ENCODE results near the gene CA11.
"Not testable (repeated sequence)": the region's sequence is repeated elsewhere in the genome, so short reads cannot be mapped to it uniquely, and the experiment has no call there.

The CA11 gene

DNA sequence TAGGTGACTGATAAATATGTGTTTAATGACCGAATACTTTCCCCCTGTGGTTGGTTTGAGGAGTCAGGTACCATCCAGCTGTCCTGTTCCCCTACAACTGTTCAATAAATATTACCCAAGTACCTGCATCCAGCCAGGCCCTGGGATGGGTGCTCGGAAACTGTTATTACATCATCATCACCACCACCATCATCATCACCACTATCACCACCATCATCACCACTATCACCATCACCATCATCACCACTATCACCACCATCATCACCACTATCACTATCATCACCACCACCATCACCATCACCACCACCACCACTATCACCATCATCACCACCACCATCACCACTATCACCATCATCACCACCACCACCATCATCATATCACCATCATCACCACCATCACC lies 22.8 kb upstream of the CA11 start:
- DNase-seq: no peak

DNA sequence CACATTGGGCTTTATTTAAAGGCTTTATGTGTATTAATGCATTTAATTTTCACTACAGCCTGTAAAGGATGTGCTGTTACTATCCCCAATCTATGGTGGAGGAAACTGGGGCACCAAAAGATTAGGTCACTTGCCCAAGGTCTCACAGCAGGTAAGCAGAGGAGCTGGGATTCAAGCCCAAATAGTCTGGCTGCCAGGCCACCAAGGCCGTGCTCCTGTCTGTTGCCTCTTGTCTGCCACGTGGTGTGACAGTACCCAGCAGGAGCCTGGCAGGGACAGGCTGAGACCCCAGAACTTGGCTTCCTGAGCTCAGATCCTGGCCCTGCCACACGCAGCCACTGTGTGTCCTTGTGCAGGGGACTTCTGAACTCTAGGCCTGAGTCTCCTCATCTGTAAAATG lies 22.3 kb upstream of the CA11 start:
- no peak for DNase-seq

DNA sequence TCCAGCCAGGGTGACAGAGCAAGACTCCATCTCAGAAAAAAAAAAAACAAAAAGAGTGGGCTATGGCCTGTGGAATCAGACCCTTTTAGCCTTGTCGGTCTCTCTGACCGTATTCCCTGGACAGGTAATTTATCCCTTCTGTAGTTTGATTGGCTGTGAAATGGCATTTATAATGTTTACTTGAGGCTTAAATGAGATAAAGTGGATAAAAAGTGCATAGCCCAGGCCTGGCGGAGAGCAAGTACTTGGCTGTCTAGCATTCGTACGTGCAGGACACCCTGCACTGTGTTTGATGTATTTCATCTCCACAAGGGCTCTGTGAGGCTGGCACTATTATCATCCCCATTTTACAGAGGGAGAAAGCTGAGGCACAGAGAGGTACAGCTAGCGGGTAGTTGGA lies 19.8 kb upstream of the CA11 start:
- DNase-seq: no peak

DNA sequence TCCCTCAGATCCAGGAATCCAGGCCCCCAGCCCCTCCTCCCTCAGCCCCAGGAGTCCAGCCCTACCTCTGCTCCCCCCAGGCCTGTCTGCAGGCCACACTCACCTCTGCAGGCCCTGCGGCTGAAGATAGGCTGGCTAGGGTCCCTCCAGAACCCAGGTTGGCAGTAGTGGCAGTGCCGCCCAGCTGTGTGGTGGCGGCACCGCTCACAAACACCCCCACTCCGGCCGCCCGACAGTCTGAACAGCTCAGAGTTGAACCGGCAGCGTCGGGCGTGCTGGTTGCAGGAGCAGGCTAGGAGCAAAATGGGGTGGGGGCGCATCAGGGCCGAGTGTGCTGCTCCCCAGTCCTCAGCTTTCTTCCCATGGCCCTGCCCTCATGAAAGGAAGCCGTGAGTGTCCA lies 18.5 kb upstream of the CA11 start:
- no peak for DNase-seq

DNA sequence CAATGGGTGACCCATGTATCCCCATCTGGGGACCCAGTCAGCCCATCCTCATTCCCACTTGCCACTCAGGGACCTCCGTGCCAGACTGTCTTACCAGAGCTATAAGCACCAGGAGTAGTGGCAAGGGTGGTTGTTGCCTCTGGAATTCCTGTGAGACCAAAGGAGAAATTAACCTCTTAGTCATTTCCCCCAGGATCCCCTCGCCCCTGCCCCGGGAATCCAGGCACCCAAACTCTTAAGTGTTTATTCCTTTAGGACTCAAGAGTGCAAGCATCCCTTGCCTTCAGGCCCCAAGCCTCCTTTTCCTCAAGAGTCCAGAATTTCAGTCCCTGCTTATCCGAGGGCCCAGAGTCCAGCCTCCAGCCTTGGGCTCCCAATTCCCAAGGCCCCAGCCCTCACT lies 17.7 kb upstream of the CA11 start:
- DNase-seq: no peak

DNA sequence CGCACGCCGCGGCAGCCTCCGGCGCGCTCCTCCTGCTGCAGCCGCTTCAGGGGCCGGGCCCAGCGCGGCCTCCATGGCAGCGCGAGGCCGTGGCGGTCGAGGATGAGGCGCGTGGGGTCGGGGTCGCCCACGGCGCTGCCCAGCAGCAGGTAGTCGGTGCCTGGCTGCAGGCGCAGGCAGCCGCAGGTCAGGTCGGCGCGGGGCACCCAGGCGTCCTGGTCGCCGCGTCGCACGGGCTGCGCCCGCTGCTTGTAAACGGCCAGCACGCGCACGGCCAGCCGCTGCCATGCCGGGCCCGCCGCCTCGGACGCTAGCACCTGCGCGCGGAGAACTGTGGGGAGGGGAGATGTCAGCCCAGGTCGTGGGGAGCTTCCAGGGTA lies 15.7 kb upstream of the CA11 start:
- DNase-seq: no peak

- peak; percentile 72 for DNase-seq
These were observed 15.1 kb upstream of the CA11 start for GRCh38 chr19:48660852-48661710.

DNA sequence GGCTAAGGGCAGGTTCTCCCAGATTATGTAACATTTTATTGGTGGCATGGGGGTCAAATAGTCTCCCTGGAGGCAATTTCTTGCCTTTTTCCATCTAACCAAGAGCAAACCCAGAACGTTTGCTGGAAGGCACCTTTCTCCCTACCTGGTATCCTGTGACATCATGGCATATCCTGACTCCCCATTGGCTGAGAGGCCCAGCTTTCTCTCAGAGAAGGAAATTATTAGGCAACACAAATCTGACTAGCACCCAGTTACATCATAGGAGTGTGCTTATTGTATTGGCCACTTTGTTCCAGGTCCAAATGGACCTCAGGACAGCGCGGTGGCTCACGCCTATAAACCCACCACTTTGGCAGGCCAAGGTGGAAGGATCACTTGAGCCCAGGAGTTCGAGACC lies 13.8 kb upstream of the CA11 start:
- DNase-seq: no peak

DNA sequence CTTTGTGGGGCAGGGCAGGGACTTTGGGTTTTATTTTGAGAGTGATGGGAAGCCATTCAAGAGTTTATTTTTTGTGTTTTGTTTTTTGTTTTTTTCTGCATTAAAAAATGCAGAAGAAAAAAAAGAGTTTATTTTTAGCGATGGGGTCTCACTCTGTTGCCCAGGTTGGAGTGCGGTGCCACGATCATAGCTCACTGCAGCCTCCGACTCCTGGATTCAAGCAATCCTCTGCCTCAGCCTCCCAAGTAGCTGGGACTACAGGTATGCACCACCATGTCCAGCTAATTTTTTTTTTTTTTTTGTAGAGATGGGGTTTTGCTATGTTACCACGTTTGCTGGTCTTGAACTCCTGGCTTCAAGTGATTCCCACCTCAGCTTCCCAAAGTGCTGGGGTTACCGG lies 12.5 kb upstream of the CA11 start:
- no peak for DNase-seq

DNA sequence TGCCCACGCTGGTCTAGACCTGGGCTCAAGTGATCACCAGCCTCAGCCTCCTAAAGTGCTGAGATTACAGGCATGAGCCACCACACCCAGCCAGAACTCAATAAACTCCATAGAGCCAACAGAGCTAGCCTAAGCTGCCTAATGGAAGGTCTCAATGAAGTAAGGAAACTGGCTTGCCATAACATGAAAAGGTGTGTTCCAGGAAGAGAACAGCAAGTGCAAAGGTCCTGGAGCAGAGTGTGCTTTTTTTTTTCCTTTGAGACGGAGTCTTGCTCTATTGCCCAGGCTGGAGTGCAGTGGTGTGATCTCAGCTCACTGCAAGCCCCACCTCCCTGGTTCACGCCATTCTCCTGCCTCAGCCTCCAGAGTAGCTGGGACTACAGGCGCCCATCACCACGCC lies 11.8 kb upstream of the CA11 start:
- DNase-seq: not testable (repeated sequence)

DNA sequence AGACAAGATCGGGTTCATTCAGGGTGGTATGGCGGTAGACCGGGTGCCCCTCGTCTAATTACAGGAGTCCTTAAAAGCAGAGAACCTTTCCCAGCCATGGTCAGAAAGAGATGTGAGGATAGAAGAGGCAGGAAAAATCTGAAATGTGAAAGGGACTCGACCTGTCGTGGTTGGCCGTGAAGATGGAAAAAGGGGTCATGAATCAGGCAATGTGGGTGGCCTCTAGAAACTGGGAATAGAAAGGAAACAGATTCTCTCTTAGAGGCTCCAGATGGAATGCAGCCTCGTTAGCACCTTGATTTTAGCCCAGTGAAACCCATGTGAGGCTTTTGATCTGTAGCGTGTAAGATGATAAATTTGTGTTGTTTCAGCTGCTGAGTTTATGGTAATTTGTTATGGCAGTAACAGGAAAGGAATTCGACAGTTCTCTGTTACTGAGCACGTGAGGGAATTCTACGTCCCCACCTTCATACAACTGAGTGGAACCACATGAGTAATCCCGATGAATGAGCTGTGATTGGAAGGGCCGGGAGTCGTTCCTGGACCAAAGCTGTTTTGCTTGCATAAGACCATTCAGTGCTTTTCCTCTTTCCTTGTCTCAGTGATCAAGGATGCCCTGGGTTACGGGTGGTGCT lies 11.0 kb upstream of the CA11 start:
- DNase-seq: no peak

- no peak for DNase-seq
These were observed 8.5 kb upstream of the CA11 start for GRCh38 chr19:48654299-48655059.

- DNase-seq: no peak
These were observed 5.7 kb upstream of the CA11 start for GRCh38 chr19:48651683-48652048.

GRCh38 chr19:48650974-48651682 lies 5.1 kb upstream of the CA11 start:
- no peak for DNase-seq

- DNase-seq: no peak
These were observed 2.1 kb upstream of the CA11 start for GRCh38 chr19:48648134-48648533.

DNA sequence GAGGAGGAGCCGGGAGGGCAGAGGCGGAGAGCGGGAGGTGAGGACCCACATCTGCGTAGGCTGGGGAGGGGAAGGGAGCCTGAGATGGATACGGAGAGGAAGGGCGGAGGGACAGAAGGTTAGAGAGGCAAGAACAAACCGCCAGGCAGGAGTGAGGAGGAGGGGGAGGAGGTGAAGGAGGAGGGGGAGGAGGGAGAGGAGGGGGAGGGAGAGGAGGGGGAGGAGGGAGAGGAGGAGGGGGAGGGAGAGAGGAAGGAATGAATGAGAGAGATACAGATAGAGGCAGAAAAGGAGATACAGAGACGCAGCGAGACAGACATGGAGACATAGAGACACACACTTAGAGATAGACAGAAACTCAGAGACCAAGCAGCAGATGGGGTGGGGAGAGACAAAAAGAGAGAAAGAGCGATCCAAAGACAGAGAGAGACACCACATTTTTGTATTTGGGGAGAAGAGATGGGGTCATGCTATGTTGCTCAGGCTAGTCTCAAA lies 782 bp upstream of the CA11 start:
- no peak for DNase-seq

DNA sequence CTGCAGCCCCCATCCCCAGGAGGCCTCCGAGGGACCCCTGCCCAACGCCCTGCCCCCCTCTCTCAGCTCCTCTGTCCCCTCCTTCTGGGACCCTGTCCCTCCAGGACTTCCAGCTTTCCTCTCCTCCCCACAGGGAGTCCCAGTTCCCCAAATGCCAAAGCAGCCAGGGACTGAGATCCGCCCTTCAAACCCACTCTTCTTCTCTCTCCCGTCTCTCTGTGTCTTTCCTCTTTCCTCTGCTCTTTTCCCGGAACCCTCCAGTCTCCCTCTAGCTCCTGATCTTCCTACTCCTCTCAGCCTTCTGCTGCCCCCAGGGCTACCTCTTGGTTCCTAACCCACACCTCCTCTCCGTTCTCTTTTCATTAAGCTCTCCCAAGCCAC lies 377 bp downstream of the CA11 start:
- no peak for DNase-seq

GRCh38 chr19:48644839-48645619 lies 958 bp downstream of the CA11 start:
- DNase-seq: peak; percentile 65

GRCh38 chr19:48644355-48644754 lies 1.6 kb downstream of the CA11 start:
- DNase-seq: no peak

GRCh38 chr19:48642862-48643261 lies 3.1 kb downstream of the CA11 start:
- no peak for DNase-seq

DNA sequence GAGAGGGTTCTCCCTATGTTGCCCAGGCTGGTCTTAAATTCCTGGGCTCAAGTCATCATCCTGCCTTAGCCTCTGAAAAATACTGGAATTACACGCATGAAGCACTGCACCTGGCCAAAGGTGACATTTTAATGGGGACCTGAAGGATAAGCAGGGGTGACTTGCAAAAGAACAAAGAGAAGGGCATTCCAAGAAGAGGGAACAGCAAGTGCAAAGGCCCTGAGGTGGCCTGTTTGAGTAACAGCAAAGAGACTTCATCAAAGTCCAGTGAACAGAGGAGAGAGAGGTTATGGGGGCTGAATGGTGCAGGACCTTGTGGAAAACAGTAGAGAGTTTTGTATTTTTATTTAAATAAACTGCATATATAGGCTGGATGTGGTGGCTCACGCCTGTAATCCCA lies 4.1 kb downstream of the CA11 start:
- no peak for DNase-seq

All from stimulated activated naive CD4-positive, alpha-beta T cell treated with Interleukin-2 at 50 U/mL for 16 hours (primary cell).